Renal cortex interstitium (tissue), 15 donors: ENCODE results near the gene SPINK13. TPM values are rescaled to one million over a fixed set of nuclear protein-coding genes. Genes with fewer than 3 reads are reported as not detected.
"Not testable (repeated sequence)": the region's sequence is repeated elsewhere in the genome, so short reads cannot be mapped to it uniquely, and the experiment has no call there.

Experiments used
- DNase-seq, 11 donors: peaks; one replicate each; pipeline ENCODE4 v3.0.0-alpha.2; 2013; ENCODE audit warnings: low read depth in 9 of 11, low spot score in 4 of 11; ENCODE audit errors: extremely low read depth in 1 of 11
- long read RNA-seq, 16 experiments: transcript quantifications; one replicate each; lab custom pipeline, GENCODE V29; 2026
- polyA plus RNA-seq, 3 donors: library from polyadenylated mRNA; unstranded; fragments of 120-200 nt; gene quantifications; one replicate each; pipeline ENCODE4 v1.2.1, GENCODE V29; 2013; ENCODE audit not compliant: insufficient read length in 3 of 3

The SPINK13 gene, protein sequence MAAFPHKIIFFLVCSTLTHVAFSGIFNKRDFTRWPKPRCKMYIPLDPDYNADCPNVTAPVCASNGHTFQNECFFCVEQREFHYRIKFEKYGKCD
- 1 to 10 TPM in 1 of 3 donors, under 1 TPM in 2; 0.30 to 1.2 (median 0.49) TPM for polyA plus RNA-seq
- long read RNA-seq, donor 1 = 0 reads
- long read RNA-seq, donor 2 = 0 reads
- long read RNA-seq, donor 3 = 0 reads
- long read RNA-seq, donor 4 = 0 reads
- long read RNA-seq, donor 5 = 0 reads
- long read RNA-seq, donor 6 = 0 reads
- long read RNA-seq, donor 7 = 0 reads
- long read RNA-seq, donor 8 = 0 reads
- long read RNA-seq, donor 9 = 0 reads
- long read RNA-seq, donor 10 = 0 reads
- long read RNA-seq, donor 11 = 0 reads
- long read RNA-seq, donor 12 = 0 reads
- long read RNA-seq, donor 13 = 0 reads
- long read RNA-seq, donor 14 = 0 reads
- long read RNA-seq, donor 15 = 0 reads
- long read RNA-seq, donor 16, partial matches to known transcripts = 7 of 7 reads
- long read RNA-seq, donor 16, other reads (novel, unspliced or antisense) = 0 of 7 reads

DNA sequence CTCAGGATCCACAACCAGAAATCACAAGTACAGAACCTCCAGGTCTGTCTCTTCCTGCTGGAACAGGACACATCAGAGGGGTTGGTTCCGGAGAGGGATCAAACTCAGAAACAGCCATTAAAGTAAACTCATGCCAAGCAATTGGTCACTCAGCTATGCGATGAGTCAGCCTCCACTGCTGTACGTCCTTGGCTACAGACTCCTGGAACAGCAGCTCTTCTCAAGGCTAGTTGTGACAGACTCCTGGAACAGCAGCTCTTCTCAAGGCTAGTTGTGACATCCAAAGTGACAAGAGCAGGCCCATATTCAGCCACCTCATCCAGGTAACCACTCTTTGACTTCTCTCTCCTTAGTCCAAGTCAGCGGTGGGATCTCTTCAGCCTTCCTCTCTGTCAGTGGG lies at the start of gene SPINK13:
Gene SPINK13 (plus strand): TSS at position 229 of the 400 bp plus-strand sequence. CDS start 1,279 bp downstream, outside the sequence.
- peak in 1 of 11 donors; percentile 11 for DNase-seq

DNA sequence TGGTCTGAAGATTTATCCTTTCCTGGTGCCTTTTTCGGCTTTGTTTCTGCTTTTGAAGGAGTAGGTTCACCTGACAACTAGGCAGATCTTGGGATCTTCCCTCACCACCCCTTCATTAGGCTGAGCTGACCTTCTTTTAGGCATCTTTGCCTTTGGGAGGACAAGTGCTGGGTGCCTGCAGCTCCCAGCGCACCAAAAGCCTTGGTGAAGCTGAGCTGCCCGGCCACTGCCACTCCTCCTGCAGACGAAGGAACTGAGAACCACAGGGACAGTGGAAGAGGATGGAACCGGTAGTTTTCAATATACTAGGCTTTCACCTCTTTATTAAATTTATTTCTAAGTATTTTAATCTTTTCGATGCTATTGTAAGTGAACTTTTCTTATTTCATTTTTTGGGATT lies 47.1 kb upstream of the SPINK13 start:
- DNase-seq = no peak

DNA sequence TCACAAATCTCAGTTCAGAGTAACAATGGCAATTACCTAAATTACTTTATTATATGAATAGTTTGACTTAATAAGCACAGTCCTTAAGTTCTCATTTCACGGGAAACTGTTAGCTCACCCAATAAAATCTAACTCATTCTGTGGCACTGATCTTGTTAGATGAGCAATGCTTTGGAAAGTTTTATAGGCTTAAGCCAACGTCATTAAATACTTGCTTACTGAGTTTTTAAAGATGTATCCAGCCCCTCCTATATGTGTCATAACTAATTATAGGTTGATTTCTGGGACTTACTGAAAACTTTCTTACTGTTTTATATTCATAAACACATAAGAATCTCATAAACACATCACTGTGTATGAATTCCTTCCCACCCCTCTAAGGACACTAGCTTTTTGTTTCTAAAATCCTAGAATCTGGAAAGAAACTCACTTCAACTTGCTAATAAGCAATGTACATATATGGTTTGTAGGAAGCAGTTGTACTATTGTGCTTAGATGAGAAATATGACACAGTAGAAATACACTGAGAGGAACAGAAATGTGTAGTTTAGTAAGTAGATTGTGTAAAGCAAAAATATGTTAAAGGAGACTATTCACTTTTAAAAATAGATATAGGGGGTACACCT lies 44.4 kb upstream of the SPINK13 start:
- DNase-seq = no peak

DNA sequence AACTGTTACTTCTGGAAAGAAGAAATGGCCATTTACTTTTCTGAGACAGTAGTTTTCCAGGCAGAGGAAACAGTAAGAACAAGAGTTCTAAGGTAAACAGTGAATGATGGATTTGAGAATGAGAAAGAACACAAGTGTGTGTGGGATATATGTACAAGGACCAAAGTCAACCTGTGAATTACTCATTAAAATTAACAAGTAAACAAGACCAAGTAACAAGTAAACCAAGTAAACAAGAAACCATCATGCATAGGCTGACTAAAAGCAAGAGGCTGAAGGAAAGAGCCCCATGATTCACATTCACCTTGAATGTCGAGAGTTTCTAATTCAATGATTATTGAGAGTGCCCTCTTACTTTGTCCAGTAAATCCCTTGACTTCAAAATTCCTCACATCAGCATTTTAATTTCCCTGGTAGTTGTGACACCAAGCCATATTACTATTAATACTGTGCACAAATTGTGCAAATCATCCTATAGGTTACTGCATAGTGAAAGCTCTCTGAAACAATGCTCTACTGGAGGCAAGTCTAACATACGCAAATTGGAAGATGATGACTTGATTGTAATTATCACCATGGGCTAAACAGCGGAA lies 40.1 kb upstream of the SPINK13 start:
- DNase-seq = no peak

GRCh38 chr5:148229840-148230239 lies 38.8 kb upstream of the SPINK13 start:
- no peak for DNase-seq

GRCh38 chr5:148230240-148230639 lies 38.4 kb upstream of the SPINK13 start:
- DNase-seq = no peak

DNA sequence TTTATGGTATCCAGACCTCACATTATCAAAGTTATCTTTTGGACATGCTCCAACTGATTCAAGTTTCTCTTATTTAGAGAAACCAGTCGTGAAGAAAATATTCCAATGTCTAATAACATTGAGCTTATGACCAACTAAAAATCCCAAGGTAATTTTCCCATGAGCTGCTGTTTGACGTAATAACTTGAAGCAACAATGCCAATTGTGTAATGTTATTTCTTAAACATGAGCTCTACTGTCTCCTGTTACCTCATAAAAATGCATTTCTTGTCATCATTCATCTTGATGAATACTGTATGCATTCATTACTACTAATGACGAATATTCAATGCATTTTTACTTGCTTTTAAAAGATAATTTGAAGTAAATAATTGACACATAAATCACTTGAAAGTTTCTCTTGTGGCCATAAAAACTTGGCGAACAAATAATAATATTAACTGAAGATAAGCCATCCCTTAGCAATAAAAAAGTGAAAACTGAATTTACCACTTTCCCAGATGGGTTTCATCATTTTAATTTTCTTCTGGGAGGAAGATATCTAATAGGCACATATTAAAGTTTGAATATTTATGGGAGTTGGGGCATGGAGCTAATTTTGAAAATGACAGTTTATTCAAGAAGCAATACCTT lies 30.7 kb upstream of the SPINK13 start:
- peak in 4 of 11 donors; percentile 0 to 9 (median 1) for DNase-seq

DNA sequence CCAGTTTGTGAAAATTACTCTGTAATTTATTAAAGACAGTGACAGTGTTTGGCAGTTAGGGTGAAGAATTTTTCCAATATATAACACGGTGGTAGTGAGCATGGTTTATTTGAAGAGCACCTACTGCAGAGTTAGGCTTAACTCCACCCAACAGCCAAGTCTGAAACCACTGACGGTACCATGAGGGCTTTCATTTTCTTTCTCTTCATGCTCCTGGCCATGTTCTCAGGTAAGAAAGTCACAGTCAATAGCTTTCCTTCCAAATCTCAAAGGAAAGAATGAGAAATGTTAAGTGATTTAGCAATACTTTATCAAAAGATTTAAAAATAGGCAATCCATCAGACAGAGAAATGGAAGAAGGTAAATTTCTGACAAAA lies 30.2 kb upstream of the SPINK13 start, which contains the start of gene MARCOL:
Gene MARCOL (plus strand): TSS at position 108 of the 377 bp plus-strand sequence. CDS start 73 bp downstream, at position 181.
- peak in 1 of 11 donors; percentile 0 for DNase-seq

DNA sequence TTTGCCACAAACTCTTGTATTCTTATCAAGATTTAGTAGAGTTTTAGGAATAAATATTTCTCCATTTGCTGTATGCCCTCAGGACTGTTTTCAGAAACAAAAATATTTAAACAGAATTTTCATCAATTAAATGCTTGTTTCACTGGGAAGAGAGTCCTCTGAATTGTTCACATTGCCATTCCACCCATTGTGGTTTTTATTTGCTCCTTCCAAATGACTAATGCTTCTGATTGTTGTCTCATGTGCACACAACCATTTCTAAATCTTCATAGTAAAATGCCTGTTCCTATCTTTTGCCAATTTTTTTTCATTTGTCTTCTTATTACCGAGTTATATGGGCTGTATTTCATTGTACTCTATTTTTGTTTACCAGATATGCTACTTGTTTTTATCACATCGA lies 19.7 kb upstream of the SPINK13 start:
- no peak for DNase-seq

DNA sequence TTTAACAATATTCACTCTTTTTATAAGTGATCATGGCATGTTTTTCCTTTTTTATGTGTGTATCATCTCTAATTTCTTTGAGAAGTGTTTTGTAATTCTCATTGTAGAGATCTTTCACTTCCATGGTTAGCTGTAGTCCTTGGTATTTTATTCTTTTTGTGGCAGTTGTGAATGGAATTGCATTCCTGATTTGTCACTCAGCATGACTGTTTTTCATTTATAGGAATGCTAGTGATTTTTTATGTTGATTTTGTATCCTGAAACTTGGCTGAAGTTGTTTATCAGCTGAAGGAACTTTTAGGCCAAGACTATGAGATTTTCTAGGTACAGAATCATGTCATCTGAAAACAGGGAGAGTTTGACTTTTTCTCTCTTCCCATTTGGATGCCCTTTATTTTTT lies 13.1 kb upstream of the SPINK13 start:
- DNase-seq = no peak

GRCh38 chr5:148259288-148259687 lies 9.3 kb upstream of the SPINK13 start:
- no peak for DNase-seq

DNA sequence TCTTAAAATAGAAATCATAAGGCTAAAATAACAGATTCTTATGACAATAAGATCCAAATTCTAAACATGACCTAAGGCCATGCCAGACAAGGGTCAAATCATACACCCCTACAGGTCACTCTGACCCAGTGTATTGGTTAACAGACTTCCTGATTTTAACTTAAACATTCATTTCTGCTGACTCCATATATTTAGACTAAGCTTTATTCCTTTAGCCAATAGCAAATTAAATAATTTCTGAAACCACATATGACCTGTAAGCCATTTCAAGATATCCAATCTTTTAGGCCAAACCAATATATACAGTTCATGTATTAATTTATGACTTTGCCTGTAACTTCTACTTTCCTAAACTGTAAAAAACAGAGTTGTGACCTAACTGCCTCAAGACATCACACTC lies 7.4 kb upstream of the SPINK13 start:
- DNase-seq = no peak

- no peak for DNase-seq
Observed at GRCh38 chr5:148267962-148268361, 632 bp upstream of the SPINK13 start.

GRCh38 chr5:148275129-148275528 lies 6.5 kb downstream of the SPINK13 start:
- DNase-seq = not testable (repeated sequence)

- not testable (repeated sequence) for DNase-seq
Observed at GRCh38 chr5:148280893-148281292, 12.3 kb downstream of the SPINK13 start.

- not testable (repeated sequence) for DNase-seq
Observed at GRCh38 chr5:148281336-148281735, 12.7 kb downstream of the SPINK13 start.

DNA sequence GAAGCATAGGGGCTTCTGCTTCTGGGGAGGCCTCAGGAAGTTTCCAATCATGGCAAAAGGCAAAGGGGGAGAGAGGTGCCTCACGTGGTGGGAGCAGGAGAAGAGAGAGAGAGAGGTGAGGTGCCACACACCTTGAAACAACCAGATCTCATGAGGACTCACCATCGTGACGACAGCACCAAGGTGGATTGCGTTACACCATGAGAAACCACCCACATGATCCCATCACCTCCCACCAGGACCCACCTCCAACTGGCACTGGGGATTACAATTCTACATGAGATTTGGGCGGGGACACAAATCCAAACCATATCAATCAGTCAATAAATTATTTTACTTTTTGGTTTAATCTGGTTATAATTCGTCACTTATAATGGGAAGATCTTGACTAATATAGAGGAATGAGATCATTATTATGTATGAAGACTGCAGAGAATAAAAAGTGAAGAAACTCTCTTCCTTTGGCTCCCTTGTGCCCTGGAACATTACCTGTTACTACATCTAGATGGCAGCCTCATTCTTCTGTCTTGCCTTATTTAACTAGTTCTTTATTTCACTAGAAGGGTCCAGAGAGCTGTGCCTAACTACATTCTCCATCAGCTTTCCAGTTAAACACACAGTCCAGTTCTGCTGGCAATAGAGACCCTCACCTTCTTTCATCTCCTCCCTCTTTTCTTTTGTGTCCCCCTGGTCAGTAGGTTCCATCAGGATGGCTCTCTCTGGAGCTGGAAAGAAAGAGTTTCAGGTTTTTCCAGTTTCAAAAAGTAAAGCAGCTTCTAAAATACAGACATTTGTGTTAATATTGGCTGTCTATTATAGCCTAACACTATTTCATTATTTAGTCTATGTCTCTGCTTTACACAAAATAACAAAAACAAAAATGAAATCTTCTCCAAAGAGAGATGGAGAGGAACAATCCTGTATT lies 21.9 kb downstream of the SPINK13 start:
- no peak for DNase-seq

GRCh38 chr5:148297731-148298130 lies 29.1 kb downstream of the SPINK13 start:
- DNase-seq = no peak
